Stimulated activated naive CD8-positive, alpha-beta T cell treated with anti-CD3 and anti-CD28 coated beads, Interleukin-15, Interleukin-2, amounts not matched to agents 100 ng/mL and 50 ng/mL, for 24 hours (primary cell): ENCODE measurements around the gene CDH13.

Experiments
- H3K27ac Mint-ChIP-seq: one replicate; pipeline ENCODE4 v1.8.0; 2021; ENCODE audit warnings: mild to moderate bottlenecking, mixed read lengths
- H3K27me3 Mint-ChIP-seq: one replicate; pipeline ENCODE4 v1.8.0; 2021; ENCODE audit warnings: mixed read lengths
- H3K36me3 Mint-ChIP-seq: one replicate; pipeline ENCODE4 v1.8.0; 2021; ENCODE audit warnings: low read depth, mixed read lengths
- H3K4me1 Mint-ChIP-seq: one replicate; pipeline ENCODE4 v1.8.0; 2021; ENCODE audit warnings: low read depth, mixed read lengths
- H3K4me3 Mint-ChIP-seq: one replicate; pipeline ENCODE4 v1.8.0; 2021; ENCODE audit warnings: mild to moderate bottlenecking, mixed read lengths
- H3K9me3 Mint-ChIP-seq: one replicate; pipeline ENCODE4 v1.8.0; 2021; ENCODE audit warnings: mixed read lengths

CDH13 gene

DNA sequence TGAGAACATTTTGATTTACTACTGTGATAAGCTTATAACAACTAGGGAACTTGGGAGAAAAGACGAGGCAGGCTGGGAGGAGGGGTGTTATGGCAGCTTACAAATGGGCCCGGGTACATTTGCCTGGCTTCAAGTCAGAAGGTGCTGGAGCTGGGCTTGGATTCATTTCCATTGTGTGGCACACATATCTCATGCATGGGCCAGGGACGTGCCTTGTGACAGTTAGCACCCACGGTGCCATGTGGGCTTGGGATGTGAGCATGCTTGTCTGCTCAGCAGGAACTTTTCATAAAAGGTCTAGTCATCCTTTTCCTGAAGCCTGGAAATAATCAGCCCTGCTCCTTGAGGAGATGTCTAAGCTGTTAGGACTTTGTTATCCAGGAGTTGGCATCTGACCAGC is 572.2 kb downstream of the CDH13 start:
- H3K36me3 Mint-ChIP-seq, result no peaks in the 10 kb centered on the region
- no peak overlapping the region for H3K4me3 Mint-ChIP-seq
- no peaks in the 10 kb centered on the region for H3K27me3 Mint-ChIP-seq
- H3K4me1 Mint-ChIP-seq, result no peaks in the 10 kb centered on the region
- no peak overlapping the region for H3K27ac Mint-ChIP-seq
- peaks cover 6% of the 10 kb centered on the region for H3K9me3 Mint-ChIP-seq

DNA sequence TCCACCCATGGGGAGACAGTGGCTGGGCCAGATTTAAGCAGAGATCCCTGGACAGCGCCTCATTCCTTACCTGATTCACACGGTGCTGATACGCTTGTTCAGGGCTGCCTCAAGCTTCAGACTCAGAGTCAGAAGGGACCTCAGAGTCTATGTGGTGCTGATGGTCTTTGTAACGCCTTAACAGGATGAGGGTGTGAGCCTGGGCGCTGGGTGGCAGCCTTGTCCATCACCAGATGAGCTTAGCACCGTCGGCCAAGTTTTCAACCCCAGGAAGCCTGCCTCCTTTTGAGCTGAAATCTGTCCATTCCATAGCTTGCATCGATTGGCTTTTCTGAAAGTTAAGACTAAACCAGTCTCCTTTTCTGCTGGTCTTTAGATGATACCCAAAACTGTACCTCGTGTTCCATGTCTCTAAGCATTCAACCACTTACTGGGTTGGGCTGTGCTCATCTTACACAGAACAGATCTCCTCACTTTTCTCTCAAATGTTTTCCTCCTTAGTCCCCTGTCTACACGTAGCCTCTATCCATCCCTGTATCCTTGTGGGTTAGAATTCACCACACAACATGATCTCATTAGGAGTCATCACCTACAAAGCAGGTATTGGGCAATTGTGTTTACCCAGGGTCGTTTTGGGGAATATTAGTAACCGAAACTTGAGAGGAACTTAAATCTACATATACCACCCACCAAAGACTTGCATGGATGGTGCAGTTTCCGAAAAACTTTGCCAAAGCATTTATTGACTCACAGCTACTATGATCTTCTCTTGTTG is 573.4 kb downstream of the CDH13 start:
- Mint-ChIP-seq H3K4me1 (no peaks in the 10 kb centered on the region), H3K36me3 (no peaks in the 10 kb centered on the region), H3K9me3 (peaks cover 6% of the 10 kb centered on the region), H3K27ac (no peak overlapping the region), H3K27me3 (no peaks in the 10 kb centered on the region), H3K4me3 (no peak overlapping the region)

DNA sequence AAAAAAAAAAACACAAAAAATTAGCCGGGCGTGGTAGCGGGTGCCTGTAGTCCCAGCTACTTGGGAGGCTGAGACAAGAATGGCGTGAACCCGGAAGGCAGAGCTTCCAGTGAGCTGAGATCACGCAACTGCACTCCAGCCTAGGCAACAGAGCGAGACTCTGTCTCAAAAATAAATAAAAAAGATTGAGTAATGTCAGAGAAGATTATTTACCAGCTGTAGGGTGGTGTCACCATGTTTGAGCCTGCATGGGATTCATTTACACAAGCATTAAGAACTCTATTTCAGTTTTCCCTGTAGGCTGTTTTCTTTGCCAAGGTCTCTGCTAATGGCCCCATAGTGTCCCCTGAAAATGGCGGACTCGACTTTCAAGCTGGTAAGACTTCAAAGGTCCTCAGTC is 575.0 kb downstream of the CDH13 start:
- H3K27me3 Mint-ChIP-seq, result no peaks in the 10 kb centered on the region
- H3K4me3 Mint-ChIP-seq, result no peak overlapping the region
- H3K4me1 Mint-ChIP-seq, result no peaks in the 10 kb centered on the region
- H3K27ac Mint-ChIP-seq, result no peak overlapping the region
- no peaks in the 10 kb centered on the region for H3K36me3 Mint-ChIP-seq
- H3K9me3 Mint-ChIP-seq, result peaks cover 6% of the 10 kb centered on the region

DNA sequence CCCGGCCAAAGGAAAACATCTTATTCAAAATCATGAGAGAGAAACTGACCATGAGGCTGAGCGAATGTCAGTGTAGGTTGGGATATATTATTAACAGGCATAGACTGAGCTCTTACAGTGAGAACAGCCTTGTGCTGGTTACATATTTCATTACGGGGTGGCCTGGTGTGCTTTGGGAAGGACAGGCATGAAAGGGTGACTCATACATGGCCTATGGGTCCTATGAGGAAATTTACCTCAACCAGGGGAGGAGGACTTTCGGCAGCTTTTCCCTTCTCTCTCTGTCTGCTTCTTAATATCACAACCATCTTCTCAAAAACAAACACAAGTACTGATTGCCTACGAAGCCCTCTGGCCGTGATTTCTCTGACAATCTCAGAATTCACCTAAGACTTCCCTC is 579.1 kb downstream of the CDH13 start:
- no peaks in the 10 kb centered on the region for H3K27me3 Mint-ChIP-seq
- H3K27ac Mint-ChIP-seq, result no peak overlapping the region
- no peaks in the 10 kb centered on the region for H3K4me1 Mint-ChIP-seq
- no peak overlapping the region for H3K4me3 Mint-ChIP-seq
- no peaks in the 10 kb centered on the region for H3K36me3 Mint-ChIP-seq
- peaks cover 6% of the 10 kb centered on the region for H3K9me3 Mint-ChIP-seq

DNA sequence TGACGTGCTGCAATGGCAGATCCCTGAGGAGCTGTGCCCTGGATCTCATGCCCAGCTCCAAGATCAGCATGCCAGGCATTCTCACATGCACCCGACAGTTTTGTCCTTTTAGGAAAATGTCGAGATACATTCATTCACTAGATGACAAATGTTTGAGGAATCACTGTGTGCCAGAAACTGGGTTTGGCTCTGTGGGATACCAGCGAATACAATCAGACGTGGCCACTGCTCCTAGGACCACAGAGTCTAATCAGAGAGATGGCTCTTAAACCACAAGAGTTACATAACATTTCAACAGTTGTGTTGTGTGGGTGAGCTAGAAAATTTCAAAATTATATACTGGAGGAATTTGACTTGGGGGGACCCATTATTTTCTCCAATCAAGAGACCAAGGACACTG is 579.7 kb downstream of the CDH13 start:
- H3K4me1 Mint-ChIP-seq, result no peaks in the 10 kb centered on the region
- no peak overlapping the region for H3K4me3 Mint-ChIP-seq
- H3K36me3 Mint-ChIP-seq, result no peaks in the 10 kb centered on the region
- H3K27me3 Mint-ChIP-seq, result no peaks in the 10 kb centered on the region
- H3K9me3 Mint-ChIP-seq, result peaks cover 6% of the 10 kb centered on the region
- H3K27ac Mint-ChIP-seq, result no peak overlapping the region

DNA sequence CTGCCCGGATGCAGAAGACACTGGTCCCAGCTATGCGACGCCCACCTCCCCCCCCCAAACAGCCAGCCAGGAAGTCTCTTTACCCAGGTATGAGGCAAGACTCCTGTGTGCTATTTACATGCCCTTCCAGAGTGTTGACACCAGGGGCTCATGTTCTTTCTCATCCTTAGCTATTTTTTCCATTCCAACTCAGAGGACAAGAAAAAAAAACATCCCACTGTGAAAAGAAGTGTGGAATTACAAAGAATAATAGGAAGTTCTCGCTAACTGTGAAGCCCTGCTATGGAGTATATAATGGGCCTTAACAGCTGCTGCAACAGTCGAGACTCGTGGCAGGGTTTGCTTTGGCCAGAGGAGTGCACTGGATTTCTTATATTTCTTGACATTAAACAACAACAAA is 584.9 kb downstream of the CDH13 start:
- Mint-ChIP-seq H3K36me3 (no peaks in the 10 kb centered on the region), H3K4me1 (no peaks in the 10 kb centered on the region), H3K9me3 (peaks cover 3% of the 10 kb centered on the region), H3K4me3 (no peak overlapping the region), H3K27ac (no peak overlapping the region), H3K27me3 (no peaks in the 10 kb centered on the region)

DNA sequence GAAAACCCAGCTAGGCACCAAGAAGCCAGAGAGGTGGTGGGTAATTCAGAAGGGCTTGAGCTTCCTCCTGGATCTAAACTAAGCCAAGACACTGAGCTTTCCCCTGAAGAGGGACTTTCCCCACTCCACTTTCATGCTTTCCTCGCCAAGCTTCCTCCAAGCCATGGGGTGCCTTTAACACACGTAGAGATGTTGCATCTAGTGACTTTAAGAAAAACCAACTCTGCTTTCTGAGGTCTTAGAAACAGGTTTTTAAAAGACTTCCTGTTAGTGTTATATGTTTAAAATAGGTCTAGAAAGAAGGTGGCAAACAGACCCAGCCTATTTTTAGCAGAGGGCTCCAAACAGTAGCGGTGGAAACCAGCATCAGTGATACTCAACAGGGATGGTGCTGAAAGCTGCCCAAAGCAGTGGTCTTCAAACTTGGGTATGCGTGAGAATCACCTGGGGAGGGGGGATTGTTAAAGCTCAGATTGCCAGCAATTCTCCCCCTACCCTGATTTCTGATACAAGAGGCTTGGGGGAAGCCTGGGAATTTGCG is 585.6 kb downstream of the CDH13 start:
- peaks cover 3% of the 10 kb centered on the region for H3K9me3 Mint-ChIP-seq
- no peaks in the 10 kb centered on the region for H3K36me3 Mint-ChIP-seq
- no peak overlapping the region for H3K4me3 Mint-ChIP-seq
- no peaks in the 10 kb centered on the region for H3K27me3 Mint-ChIP-seq
- no peaks in the 10 kb centered on the region for H3K4me1 Mint-ChIP-seq
- no peak overlapping the region for H3K27ac Mint-ChIP-seq

DNA sequence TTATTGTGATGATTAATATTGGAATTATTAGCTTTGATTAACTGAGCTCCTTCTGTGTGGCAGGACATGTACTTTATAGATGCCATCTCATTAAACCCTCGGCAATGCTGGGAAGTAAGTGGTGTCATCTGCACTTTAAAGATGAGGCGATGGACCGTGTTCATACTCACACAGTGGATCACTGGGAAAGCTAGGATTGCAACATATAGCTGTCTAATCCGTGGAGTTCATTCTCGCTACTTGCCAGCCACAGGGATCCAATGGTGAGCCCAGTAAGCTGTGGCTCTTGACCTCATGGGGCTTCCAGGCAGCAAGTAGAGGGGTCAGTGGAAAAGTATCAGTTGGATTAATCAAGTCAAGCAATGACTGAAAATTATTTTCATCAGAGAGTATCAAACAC is 587.9 kb downstream of the CDH13 start:
- H3K27me3 Mint-ChIP-seq, result no peaks in the 10 kb centered on the region
- H3K36me3 Mint-ChIP-seq, result no peaks in the 10 kb centered on the region
- H3K27ac Mint-ChIP-seq, result no peak overlapping the region
- H3K4me1 Mint-ChIP-seq, result no peaks in the 10 kb centered on the region
- H3K4me3 Mint-ChIP-seq, result no peak overlapping the region
- H3K9me3 Mint-ChIP-seq, result peaks cover 3% of the 10 kb centered on the region

DNA sequence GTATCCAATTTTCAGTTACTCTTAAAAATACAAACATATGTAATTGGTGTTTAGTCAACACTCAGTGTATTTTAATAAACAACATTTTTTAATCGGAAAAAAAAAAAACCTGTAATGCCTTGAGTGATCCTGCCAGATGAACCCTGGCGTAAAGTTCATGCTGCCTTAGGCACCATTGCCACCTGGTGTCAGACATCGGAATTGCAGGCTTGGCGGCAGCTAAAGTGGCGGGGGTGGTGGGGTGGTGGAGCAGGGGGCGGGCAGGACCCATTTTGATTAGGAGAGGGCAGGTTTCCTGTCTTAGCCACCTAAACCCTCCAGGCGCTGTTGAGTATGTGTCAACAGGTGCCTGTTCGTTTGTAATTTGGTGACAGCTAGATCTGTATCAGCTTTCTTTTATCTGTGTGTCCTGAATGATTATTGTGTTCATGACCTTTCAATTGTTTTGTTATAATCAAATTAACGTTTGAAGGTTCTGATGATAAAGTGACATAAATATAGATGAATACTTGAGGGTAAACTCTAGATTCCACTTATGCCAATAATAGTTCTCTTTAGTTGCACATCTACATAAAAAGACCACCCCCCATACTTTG is 588.7 kb downstream of the CDH13 start:
- H3K4me1 Mint-ChIP-seq, result no peaks in the 10 kb centered on the region
- H3K27ac Mint-ChIP-seq, result no peak overlapping the region
- no peaks in the 10 kb centered on the region for H3K27me3 Mint-ChIP-seq
- H3K9me3 Mint-ChIP-seq, result peaks cover 3% of the 10 kb centered on the region
- H3K4me3 Mint-ChIP-seq, result no peak overlapping the region
- no peaks in the 10 kb centered on the region for H3K36me3 Mint-ChIP-seq

DNA sequence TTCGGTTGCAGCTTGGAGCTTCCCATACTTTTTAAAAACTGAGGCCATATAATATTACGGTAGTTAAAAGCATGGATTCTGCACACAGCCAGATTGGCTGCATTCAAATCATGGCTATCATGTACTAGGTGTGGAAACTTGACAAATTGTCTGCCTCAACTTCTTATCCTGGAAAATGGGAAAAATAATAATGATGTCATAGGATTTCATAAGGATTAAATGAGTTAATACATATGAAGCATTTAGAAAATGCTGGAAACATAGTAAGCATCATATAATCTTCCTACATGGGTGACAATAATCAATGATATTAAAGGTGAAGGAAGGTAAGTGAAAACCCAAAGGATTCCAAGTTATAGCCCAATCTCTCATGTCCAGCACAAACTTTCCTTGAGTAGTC is 592.5 kb downstream of the CDH13 start:
- H3K9me3 Mint-ChIP-seq, result peaks cover 3% of the 10 kb centered on the region
- no peaks in the 10 kb centered on the region for H3K4me1 Mint-ChIP-seq
- H3K36me3 Mint-ChIP-seq, result no peaks in the 10 kb centered on the region
- H3K27me3 Mint-ChIP-seq, result no peaks in the 10 kb centered on the region
- H3K4me3 Mint-ChIP-seq, result no peak overlapping the region
- H3K27ac Mint-ChIP-seq, result no peak overlapping the region

DNA sequence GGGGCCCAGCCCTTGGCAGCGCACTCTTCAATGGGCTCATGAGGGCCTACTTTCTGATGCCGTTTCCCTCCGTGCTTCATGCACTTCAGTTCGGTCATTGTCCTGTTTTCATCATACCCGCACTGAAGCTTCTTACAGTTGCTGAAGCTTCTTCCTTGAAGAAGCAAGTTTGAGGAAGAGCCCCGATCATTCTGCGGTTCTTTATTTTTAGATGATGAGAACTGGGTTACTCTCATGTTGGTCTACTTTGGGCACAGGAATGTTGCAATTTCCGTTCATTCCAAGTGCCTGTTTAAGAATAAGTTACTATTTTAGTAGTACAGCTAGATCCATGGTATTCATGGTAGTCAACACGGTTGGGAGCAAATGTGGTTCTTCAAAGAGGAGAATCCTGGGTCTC is 593.3 kb downstream of the CDH13 start:
- no peaks in the 10 kb centered on the region for H3K27me3 Mint-ChIP-seq
- H3K4me3 Mint-ChIP-seq, result no peak overlapping the region
- peaks cover 3% of the 10 kb centered on the region for H3K9me3 Mint-ChIP-seq
- no peak overlapping the region for H3K27ac Mint-ChIP-seq
- H3K4me1 Mint-ChIP-seq, result no peaks in the 10 kb centered on the region
- no peaks in the 10 kb centered on the region for H3K36me3 Mint-ChIP-seq

DNA sequence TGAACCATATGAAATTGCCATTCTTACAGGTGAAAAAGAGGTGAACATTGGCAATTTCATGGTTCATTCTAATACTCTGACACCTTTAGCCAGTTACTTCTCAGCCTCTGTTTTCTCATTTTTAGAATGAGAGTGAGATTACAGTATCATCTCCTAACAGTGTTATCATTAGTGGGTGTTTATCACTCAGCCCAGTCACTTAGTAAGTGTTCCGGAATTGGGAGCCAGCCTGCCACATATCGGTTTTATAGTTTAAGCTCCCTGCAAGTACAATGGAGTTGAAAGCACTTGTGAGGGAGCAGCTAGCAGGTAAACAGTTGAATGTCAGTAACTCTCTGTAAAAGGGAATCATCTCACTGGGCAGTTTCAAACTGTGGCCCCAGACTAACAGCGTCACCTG is 597.9 kb downstream of the CDH13 start:
- Mint-ChIP-seq H3K4me1 (no peaks in the 10 kb centered on the region), H3K9me3 (no peaks in the 10 kb centered on the region), H3K4me3 (no peak overlapping the region), H3K36me3 (no peaks in the 10 kb centered on the region), H3K27me3 (peaks cover 2% of the 10 kb centered on the region), H3K27ac (no peak overlapping the region)

DNA sequence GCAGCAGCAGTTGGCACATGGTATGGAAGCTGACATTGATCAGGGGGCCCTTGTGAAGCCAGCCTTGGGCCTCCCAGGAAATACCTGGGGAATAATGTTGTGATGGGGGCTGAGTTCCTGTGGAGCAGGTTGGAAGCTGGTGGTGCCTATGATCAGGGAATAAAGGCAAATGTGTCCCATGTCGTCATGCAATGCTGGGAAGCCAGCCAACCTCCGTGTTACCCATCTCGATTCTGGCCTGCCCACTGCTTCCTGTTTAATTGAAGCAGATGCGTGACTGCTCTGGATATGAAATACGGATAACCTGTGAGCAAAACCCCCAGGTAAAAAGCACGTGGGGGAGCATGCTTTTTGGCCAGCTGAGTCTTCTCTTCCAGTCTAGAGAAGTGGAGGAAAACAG is 600.6 kb downstream of the CDH13 start:
- Mint-ChIP-seq H3K4me3 (no peak overlapping the region), H3K9me3 (no peaks in the 10 kb centered on the region), H3K27ac (no peak overlapping the region), H3K36me3 (no peaks in the 10 kb centered on the region), H3K4me1 (no peaks in the 10 kb centered on the region), H3K27me3 (peaks cover 4% of the 10 kb centered on the region)

DNA sequence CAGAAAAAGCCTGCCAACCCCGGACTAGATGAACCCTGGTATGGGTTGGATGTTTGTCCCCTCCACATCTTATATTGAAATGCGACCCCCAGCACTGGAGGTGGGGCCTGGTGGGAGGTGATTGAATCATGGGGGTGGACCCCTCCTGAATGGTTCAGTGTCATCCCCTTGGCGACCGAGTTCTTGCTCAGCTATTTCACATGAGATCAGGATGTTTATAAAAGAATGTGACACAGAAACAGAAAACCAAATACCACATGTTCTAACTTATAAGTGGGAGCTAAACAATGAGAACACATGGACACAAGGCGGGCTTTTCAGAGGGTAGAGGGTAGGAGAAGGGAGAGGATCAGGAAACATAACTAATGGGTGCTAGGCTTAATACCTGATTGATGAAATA is 605.0 kb downstream of the CDH13 start:
- H3K27ac Mint-ChIP-seq, result no peak overlapping the region
- no peaks in the 10 kb centered on the region for H3K4me1 Mint-ChIP-seq
- H3K36me3 Mint-ChIP-seq, result no peaks in the 10 kb centered on the region
- H3K27me3 Mint-ChIP-seq, result peaks cover 4% of the 10 kb centered on the region
- peaks cover 3% of the 10 kb centered on the region for H3K9me3 Mint-ChIP-seq
- no peak overlapping the region for H3K4me3 Mint-ChIP-seq

DNA sequence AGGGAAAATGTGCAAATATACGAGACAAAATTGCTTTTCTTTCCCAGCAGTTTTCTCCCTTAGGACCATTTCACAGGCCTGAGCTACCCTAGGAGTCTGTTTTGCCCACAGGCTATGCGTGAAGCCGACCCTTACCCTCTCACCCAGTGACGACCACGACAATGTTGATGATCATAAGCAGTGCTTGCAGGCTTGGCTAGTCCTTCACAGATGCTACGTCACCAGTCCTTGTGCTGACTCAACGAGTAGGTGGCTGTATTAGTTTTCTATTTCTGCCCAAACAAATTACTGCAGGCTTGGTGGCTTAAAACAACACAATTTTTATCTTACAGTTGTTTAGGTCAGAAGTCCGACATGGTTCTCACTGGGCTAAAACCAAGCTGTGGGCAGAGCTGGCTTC is 606.4 kb downstream of the CDH13 start:
- peaks cover 4% of the 10 kb centered on the region for H3K27me3 Mint-ChIP-seq
- H3K27ac Mint-ChIP-seq, result no peak overlapping the region
- no peak overlapping the region for H3K4me3 Mint-ChIP-seq
- peaks cover 5% of the 10 kb centered on the region for H3K9me3 Mint-ChIP-seq
- no peaks in the 10 kb centered on the region for H3K36me3 Mint-ChIP-seq
- H3K4me1 Mint-ChIP-seq, result no peaks in the 10 kb centered on the region
